HL-60 (cell line): ENCODE measurements around the gene COL21A1.

Experiments used
- CTCF ChIP-seq: IDR thresholded peaks from one replicate; pipeline ENCODE4 v1.5.1; 2011; ENCODE audit warnings: low read length, control low read depth, inconsistent platforms; ENCODE audit not compliant: insufficient read depth
- GABPA ChIP-seq: IDR thresholded peaks from 2 replicates; pipeline ENCODE4 v1.6.1; 2012; ENCODE audit warnings: low read depth
- POLR2AphosphoS5 ChIP-seq: IDR thresholded peaks from 2 replicates; pipeline ENCODE4 v1.6.1; 2012; ENCODE audit warnings: low read depth
- REST ChIP-seq: IDR thresholded peaks from 2 replicates; pipeline ENCODE4 v1.6.1; 2012; ENCODE audit warnings: low read depth; ENCODE audit not compliant: insufficient replicate concordance

GRCh38 chr6:56033401-56033800, 214.0 kb downstream of the COL21A1 start:
- TF ChIP-seq CTCF (no peak), POLR2AphosphoS5 (no peak), GABPA (no peak), REST (no peak)
